Sciatic nerve (tissue), 2 donors: ENCODE results near the gene URB1. TPM values are rescaled to one million over a fixed set of nuclear protein-coding genes. Genes with fewer than 3 reads are reported as not detected.
"Not testable (repeated sequence)": the region's sequence is repeated elsewhere in the genome, so short reads cannot be mapped to it uniquely, and the experiment has no call there.

Experiments
- ATAC-seq: fragments of 200-7000 bp; cut with Tn5 transposase; one replicate; pipeline ENCODE4 v1.9.1; 2020; ENCODE audit warnings: mild to moderate bottlenecking, moderate library complexity
- DNase-seq: peaks from one replicate; pipeline ENCODE4 v3.0.0-alpha.2; 2020; ENCODE audit warnings: low spot score
- intact Hi-C: fragments of 100-400 bp; cut with DNase I; formaldehyde crosslinking; loops from one replicate; pipeline ENCODE4 v1.14.2; 2022
- total RNA-seq: library from RNA; stranded (reverse); fragmentation: NEBNext Ultra II Directional; extraction: Animal tissue kit (Norgen Biotek cat#: 25700); gene quantifications from one replicate; pipeline ENCODE4 v1.2.1, GENCODE V29; 2021
- donor health status: DM: no; HTN: no; CAD: no.
- donor health status: DM: no; HTN: no; CAD: no.

Gene URB1
- total RNA-seq, 1 donor from 2014 or later = 30.4 TPM

DNA sequence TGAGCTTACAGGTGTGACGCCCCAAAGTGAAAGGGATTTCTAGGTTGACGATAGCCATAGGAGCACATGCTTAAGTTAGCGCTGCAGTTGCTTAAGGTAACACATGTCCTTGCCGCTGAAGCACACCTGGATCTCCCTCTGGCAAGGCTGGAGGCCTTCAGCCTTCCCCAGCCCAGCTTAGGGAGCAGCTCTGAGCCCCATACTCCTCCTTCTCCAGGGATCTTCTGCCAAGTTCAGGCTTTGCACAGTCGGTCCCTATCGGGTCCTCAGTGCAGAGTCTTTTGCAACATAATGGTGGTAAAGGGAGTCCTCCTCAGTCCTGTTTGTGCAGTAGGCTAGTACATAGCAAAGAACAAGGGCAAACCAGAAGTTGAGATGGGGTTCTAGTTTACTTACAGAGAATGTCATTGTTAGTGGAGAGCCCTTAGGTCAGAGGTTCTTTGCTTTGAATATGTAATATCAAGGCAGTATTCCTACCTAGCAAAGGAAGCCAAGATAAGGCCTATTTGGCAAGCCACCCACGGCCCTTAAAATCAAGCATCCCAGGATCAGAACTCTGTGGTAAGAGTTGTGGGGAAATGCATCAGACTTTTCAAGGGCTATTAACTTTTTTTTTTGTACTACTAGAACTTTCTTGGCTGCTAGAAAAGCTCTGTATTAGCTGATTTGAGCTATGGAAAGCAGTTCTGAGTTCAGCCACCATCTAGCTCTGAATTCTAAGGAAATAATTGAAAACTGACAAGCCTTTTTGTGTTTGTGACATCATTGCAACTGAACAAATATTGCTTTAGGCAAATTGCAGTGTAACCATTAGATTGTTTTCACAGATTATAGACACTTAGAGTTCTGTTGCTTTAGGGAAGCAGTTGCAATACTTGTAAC, 21.1 kb upstream of the URB1 start:
- intact Hi-C loops = no loop called here
- ATAC-seq (peak; percentile 15), DNase-seq (no peak)

DNA sequence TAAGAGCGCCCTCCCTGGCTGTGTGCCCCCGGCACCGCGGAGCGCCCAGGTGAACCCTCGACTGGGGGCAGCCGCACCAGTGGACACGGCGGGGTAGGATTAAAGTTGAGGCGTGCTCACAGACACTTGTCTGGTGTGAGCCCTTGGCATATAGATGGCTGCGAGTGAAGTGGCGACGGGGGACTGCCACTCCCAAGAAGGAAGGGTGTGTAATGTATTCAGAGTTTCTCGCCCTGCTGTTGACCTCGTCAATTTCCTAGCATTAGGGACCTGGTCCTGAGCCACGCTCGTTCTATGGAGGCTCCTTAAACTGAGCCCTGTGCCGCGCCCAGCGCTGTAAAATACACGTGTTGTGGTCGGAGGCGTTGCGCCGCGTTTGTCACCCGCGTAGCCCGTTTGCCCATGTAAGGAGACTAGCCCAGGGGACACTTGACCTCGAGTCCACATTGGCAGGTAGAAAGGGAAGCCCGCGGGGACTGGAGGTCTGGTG, 20.2 kb upstream of the URB1 start:
- intact Hi-C loops = no loop called here
- ATAC-seq (peak; percentile 12), DNase-seq (peak; percentile 69)

DNA sequence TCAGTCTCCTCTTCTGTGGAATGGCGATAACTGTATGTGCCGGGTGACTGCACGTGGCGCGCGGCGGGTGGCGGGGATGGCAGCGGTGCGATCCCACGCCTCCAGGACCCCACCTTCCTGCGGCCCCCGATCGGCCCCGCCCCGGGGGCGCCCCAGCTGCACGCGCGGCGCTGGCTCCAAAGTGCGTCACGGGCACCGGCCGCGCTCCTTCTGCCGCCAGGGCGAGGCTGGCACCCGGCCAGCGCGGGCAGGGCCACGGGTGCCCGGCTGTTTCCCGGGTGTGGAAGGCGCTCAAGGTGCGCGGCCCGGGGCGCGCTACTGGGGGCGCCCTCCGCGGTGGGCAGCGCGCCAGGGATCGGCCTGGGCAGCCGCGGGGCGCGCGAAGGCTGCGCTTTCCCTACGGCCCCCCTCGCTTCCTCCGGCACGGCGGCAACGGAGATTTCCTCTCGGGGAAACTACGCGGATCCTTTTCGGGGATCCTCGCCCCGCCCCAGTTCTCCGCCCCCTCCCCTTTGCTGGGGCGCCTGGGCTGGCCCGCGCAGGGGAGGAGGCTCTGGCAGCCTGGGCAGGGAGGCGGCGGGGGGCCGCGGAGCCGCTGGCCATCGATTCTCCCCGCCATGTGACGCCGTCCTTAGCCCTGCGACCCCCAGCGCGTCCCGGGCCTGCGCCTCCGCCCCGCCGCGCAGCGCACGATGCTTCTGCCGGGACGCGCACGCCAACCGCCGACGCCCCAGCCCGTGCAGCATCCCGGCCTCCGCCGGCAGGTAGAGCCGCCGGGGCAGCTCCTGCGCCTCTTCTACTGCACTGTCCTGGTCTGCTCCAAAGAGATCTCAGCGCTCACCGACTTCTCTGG, 19.6 kb upstream of the URB1 start, which contains the start of gene EVA1C:
TSS of gene EVA1C (plus strand) at position 545 of the 853 bp plus-strand sequence. CDS start at position 693, 148 bp downstream.
- peak; percentile 81 for DNase-seq
- peak; percentile 67 for ATAC-seq
- intact Hi-C loops = no loop called here

DNA sequence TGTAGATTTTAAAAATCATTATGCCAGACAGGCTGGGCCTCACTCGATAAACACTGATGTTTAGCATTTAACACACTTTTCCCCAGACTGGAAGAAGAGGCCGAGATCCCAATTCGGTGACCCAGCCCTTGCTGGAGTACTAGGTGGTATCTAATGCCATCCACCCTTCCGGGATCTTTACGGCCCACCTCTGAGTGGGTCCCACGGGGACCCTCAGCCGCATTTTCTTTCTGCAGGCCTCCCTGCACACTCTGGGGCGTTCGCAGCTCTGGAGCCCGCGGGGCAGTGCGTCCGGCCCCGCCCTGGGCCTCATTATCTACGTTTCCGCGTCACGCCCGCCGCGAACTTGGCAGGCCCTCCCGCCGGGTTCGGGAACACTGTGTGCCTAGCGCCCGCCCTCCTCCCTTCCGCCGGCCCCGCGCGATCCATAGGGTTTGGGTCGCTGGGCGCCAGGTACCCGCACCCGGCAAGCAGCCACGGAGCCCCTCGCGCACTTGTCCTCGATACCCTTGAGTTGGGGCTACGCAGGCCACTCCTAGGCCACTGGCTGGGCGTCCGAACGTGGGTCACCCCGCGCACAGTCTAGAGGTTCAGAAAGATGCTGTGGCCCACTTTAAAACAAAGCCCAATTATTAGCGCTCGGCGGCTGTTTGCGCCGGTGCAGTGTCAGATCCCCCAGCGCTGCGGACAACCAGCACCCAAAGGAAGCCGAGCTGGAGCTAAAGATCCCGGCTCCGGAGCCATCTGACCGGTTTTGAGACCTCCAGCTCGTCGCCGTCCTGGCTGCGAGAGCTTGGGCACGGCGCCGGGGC, 18.7 kb upstream of the URB1 start:
- DNase-seq (peak; percentile 92), ATAC-seq (peak; percentile 95)
- intact Hi-C loops = no loop called here

DNA sequence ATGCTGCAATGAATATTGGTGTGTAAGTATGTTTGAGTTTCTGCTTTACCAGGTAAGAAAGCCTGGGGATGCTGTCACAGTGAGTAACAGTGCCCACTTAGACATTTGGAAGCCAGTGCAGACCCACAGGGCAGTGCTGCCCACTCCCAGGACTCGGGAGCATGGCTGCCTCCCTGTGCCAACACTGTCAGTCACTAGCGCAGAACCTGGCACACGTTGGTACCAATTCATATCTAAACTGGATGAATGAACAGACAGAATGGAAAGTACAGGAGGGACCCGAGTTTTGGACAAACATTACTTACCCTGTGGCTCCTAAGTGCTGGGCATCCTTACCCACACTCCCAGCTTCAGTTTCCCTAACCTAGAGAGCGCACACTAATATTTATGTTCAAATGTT, 18.1 kb upstream of the URB1 start:
- intact Hi-C loops = no loop called here

DNA sequence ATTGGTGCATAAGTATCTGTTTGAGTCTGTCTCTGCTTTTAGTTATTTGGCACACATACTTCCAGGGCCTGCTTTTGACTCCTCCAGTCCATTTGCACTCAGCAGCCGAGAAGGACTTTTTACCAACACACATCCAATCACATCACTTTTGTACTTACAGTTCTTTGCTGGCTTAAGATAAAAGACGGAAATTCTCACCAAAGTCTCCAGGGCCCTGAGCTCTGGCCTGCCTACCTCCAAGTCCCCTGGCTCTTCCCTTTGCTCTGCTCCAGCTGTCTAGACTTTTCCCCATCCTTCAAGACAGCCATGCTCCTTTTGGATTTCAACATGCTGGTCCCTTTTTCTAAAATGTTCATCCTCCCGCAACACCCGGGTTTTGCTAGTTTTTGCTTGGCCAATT, 17.5 kb upstream of the URB1 start:
- no peak for ATAC-seq
- no peak for DNase-seq
- intact Hi-C loops = no loop called here

More for the DNA sequence above, 18.1 kb upstream of the URB1 start:
- DNase-seq (no peak), ATAC-seq (no peak)

DNA sequence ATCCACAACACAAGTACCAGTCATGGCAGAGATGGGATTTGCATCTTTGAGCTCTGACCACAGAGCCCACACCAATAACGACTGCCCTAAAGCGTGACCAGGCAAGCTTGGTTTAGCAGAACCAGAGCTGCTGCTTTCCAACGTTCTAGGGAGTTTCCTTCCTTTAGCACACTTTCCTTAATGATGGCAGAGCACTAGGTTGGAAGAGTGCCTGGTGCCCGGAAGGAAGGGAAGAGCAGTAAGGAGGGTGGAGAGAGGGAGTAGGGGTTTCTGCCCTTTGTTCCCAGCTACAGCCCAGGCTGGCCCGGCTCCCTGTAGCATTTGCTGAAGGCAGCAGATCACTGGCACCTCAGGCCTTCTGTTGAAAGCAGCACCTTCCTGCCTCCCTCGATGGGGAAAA, 13.6 kb upstream of the URB1 start:
- intact Hi-C loops = loop anchor here (10.0 kb wide), 2 partner anchors 158 to 188 kb away; no protein-coding TSS in a partner anchor
- no peak for ATAC-seq

DNA sequence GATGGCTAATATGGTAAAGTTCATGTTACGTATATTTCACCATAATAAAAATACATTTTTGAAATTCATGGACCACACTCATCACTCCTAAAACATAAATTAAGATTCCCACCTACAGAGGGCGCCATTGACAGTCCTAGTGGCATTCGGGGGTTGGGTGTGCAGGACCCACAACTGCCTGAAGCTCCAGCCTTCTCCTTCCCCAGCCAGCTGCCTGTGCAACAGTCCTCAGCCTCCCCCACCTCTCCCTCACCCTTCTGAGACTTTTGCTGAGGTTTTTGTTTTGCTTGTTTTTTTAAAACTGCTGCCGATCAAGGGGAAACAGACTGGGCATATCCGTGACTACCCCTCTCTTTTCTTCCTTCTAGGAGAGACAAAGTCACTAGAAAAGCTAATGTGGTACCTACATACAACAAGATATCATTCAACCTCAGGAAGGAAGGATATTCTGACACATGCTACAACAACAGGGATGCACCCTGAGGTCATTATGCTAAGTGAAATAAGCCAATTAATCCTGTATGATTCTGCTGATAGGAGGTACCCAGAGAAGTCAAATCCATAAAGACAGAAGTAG, 10.5 kb upstream of the URB1 start:
- intact Hi-C loops = loop anchor here (10.0 kb wide), 2 partner anchors 162 to 192 kb away; no protein-coding TSS in a partner anchor
- peak; percentile 86 for ATAC-seq
- no peak for DNase-seq

More for the DNA sequence above, 13.6 kb upstream of the URB1 start:
- DNase-seq = no peak

DNA sequence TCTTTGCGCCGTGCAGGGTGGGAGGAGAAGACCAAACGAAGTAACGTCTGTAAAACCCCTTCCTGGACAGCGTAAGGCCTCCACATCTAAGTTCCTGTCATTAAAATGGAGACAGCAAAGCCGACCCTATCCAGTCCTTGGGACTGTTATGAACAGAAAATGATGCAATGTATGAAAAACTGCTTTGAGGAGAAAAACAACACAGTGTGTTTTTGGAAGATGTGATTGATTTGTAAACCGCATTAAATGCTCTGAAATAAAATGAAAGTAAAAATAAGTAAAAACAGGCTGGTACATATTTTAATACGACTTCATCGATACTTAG, 827 bp upstream of the URB1 start:
- intact Hi-C loops = no loop called here
- DNase-seq (no peak), ATAC-seq (no peak)

DNA sequence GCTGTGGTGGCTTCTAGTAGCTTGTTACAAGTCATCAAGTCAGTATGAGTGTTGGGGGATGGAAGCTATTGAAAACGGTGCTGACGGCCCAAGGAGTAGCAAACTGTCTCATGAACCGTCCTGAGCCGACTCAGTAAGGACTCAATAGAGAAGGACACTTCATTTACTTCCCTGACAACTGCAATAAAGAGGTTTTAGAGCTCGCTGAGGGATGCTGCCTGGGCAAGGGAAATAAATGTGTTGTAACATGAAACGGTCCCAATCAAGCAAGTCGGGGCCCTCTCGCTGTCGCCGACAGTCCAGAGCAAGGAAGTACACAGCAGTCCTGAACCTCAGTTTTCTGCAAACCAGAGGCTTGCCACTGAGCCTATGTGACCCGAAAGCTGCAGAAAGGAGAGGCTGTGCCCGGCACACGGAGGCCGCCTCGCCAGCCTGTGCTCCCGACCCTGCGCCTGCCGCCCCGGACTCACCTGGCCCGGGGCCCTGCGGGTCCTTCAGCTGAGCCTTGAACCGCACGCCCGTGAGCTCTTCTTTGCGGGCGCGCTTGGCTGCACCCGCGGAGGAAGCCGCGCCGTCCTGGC, 423 bp downstream of the URB1 start:
- ATAC-seq (no peak), DNase-seq (no peak)
- intact Hi-C loops = no loop called here

DNA sequence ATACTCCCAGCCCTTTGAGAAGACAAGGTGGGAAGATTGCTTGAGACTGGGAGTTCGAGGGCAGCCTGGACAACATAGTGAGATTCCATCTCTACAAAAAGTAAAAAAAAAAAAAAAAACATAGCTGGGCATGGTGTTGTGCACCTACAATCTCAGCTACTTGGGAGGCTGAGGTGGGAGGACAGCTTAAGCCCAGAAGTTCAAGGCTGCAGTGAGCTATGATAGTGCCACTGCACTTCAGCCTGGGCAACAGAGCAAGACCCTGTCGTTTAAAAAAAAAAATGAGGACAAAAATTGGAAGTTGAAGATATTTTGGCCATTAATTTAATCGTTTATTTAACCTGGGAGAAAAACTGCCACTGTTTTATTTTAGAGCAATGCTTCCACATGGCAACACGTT, 1.1 kb downstream of the URB1 start:
- DNase-seq (no peak), ATAC-seq (no peak)
- intact Hi-C loops = no loop called here

DNA sequence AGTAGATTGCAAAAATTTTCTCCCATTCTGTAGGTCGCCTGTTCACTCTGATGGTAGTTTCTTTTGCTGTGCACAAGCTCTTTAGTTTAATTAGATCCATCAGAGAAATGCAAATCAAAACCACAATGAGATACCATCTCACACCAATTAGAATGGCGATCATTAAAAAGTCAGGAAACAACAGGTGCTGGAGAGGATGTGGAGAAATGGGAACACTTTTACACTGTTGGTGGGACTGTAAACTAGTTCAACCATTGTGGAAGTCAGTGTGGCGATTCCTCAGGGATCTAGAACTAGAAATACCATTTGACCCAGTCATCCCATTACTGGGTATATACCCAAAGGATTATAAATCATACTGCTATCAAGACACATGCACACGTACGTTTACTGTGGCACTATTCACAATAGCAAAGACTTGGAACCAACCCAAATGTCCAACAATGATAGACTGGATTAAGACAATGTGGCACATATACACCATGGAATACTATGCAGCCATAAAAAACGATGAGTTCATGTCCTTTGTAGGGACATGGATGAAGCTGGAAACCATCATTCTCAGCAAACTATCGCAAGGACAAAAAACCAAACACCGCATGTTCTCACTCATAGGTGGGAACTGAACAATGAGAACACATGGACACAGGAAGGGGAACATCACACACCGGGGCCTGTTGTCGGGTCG, 2.1 kb downstream of the URB1 start:
- ATAC-seq, DNase-seq, intact Hi-C loops: not testable (repeated sequence)

DNA sequence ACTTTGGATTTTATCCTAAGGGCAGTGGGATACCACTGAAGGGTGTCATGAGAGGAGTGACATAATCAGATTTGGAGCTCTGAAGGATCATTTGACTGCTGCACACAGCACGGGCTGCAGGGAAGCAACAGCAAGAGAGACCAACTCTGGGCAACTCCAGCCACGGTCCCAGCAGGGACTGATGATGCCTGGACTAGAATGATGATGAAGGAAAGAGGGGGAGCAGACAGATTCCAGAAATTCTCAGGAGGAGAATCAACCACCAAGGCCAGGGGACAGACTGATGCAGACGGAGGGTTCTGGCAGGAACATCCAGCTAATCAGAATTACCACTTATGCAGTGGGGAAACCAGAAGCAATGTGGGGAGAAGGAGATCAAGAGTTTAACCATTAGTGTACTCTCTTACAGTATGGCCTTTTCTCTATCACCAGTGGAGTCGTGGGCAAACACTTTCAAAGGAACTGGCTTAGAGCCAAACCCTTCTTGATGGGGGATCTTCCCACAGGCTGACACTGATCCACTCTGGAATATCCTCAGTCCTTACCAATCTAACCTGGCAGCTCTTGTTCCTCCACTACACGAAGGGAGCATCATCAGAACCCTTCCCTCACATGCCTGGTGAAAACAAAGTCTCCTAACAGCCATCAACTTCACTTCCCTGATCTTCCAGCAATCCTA, 3.3 kb downstream of the URB1 start:
- intact Hi-C loops = no loop called here
- DNase-seq (no peak), ATAC-seq (no peak)

DNA sequence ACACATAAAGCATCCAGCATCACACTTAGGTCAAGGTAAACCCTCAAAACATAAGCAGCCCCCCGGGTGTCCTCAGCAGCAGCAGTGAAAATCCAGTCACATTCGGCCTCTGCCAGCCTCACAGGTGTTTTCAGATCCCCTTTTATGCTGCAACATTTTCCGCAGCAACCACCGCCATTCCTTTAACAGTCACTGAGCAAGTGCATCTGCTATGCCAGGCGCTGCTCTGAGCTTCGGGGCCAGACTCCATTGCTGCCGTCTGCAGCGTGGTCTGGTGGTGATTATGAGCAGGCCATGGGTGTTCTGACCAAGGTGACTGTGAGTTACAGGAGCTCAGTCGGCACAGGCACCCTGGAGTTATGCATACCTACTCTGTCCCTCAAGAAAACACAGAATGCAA, 4.5 kb downstream of the URB1 start:
- no peak for ATAC-seq
- intact Hi-C loops = no loop called here
- DNase-seq = no peak

DNA sequence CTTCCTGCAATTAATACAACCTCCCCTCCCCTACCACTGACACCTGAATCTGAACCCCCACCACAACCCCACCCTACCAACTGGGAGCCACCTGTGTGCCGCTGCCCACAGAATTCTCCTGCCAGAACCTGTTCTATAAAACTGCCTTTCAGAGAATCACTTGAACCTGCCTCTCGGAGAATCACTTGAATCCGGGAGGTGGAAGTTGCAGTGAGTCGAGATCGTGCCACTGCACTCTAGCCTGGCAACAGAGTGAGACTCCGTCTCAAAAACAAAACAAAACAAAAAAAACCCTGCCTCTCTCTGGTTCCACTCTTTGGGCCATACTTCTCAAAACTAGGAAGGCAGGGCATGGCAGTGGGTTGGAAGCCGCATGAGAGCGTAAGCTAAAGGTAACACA, 5.7 kb downstream of the URB1 start:
- intact Hi-C loops = no loop called here
- DNase-seq = no peak
- ATAC-seq = no peak

DNA sequence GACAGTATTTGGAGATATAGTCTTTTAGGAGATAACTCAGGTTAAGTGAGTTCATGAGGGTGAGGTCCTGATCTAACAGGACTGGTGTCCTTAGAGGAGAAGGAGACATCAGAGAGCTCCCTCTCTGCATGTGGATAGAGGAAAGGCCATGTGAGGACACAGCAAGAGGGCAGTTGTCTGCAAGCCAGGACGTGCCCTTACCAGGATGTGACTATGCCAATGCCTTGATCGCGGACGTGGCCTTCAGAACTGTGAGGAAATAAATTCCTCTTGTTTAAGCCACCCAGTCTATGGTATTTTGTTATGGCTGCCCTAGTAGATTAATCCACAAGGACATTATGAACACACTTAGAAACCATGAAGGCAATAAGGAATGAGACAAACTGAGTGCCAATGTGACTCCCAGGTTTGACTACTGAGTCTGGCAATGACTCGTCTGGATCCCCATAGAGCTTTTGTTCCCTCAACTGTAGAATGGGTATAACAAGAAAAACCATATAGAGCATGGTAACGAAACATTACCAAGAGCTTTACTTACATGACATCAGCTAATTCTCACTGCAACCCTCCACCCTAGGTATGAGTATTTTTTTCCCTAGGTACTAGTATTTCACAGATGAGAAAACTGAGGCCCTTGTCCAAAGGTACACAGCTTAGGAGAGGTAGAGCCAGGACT, 6.5 kb downstream of the URB1 start:
- no peak for DNase-seq
- intact Hi-C loops = no loop called here
- ATAC-seq = no peak

DNA sequence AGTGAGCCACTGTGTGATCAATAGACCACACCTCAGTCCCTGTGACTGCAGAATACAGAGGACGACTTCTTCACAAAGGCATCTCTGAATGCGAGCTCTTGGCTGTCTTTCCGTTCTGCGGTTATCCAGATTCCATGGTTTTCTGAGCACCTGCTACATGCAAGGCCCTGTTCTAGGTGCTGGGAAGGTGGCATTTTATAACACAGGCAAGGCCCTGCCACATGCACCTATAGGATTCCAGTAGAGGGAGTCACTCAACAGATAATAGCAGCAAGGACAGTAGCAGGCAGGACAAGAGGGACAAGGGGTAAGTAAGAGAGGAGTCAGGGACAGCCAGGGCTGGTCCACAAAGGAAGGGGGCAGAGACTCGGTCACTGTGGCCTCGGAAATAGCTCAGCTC, 9.0 kb downstream of the URB1 start:
- no peak for ATAC-seq
- intact Hi-C loops = no loop called here

More for the DNA sequence above, 9.0 kb downstream of the URB1 start:
- no peak for DNase-seq
